ENCODE results near the gene DTNBP1.
"Not testable (repeated sequence)": the region's sequence is repeated elsewhere in the genome, so short reads cannot be mapped to it uniquely, and the experiment has no call there.

The DTNBP1 gene

GRCh38 chr6:15656145-15656544 lies 6.7 kb downstream of the DTNBP1 start:
- no peak overlapping the region for H3K27ac Mint-ChIP-seq
- no peak overlapping the region for H3K4me3 Mint-ChIP-seq
- no peaks in the 10 kb centered on the region for H3K27me3 Mint-ChIP-seq (ENCODE audit: low read depth)
- H3K9me3 Mint-ChIP-seq, result no peaks in the 10 kb centered on the region
- H3K4me1 Mint-ChIP-seq (ENCODE audit: low read depth), result peaks cover 19% of the 10 kb centered on the region
- peaks cover 21% of the 10 kb centered on the region for H3K36me3 Mint-ChIP-seq (ENCODE audit: low read depth)

GRCh38 chr6:15654250-15654649 lies 8.6 kb downstream of the DTNBP1 start:
- Mint-ChIP-seq H3K4me3 (no peak overlapping the region), H3K27ac (no peak overlapping the region), H3K4me1 (ENCODE audit: low read depth) (peaks cover 15% of the 10 kb centered on the region), H3K9me3 (no peaks in the 10 kb centered on the region), H3K36me3 (ENCODE audit: low read depth) (peaks cover 23% of the 10 kb centered on the region), H3K27me3 (ENCODE audit: low read depth) (no peaks in the 10 kb centered on the region)

- no peak overlapping the region for H3K27ac Mint-ChIP-seq
- H3K4me3 Mint-ChIP-seq, result no peak overlapping the region
These were observed 9.2 kb downstream of the DTNBP1 start for GRCh38 chr6:15653581-15653980.

GRCh38 chr6:15650004-15650559 lies 12.7 kb downstream of the DTNBP1 start:
- not testable (repeated sequence) for H3K4me3 Mint-ChIP-seq; H3K27me3 Mint-ChIP-seq (ENCODE audit: low read depth); H3K27ac Mint-ChIP-seq
- peaks cover 13% of the 10 kb centered on the region for H3K9me3 Mint-ChIP-seq
- H3K36me3 Mint-ChIP-seq (ENCODE audit: low read depth), result peaks cover 48% of the 10 kb centered on the region
- peaks cover 13% of the 10 kb centered on the region for H3K4me1 Mint-ChIP-seq (ENCODE audit: low read depth)

More at GRCh38 chr6:15653581-15653980, 9.2 kb downstream of the DTNBP1 start:
- Mint-ChIP-seq H3K9me3 (no peaks in the 10 kb centered on the region), H3K27me3 (ENCODE audit: low read depth) (no peaks in the 10 kb centered on the region), H3K36me3 (ENCODE audit: low read depth) (peaks cover 26% of the 10 kb centered on the region), H3K4me1 (ENCODE audit: low read depth) (peaks cover 13% of the 10 kb centered on the region)

GRCh38 chr6:15644904-15645303 lies 17.9 kb downstream of the DTNBP1 start:
- H3K4me1 Mint-ChIP-seq (ENCODE audit: low read depth), result peaks cover 2% of the 10 kb centered on the region
- H3K27me3 Mint-ChIP-seq (ENCODE audit: low read depth), result no peaks in the 10 kb centered on the region
- no peak overlapping the region for H3K4me3 Mint-ChIP-seq
- H3K9me3 Mint-ChIP-seq, result peaks cover 32% of the 10 kb centered on the region
- no peak overlapping the region for H3K27ac Mint-ChIP-seq
- H3K36me3 Mint-ChIP-seq (ENCODE audit: low read depth), result peaks cover 70% of the 10 kb centered on the region

- Mint-ChIP-seq H3K9me3 (peaks cover 32% of the 10 kb centered on the region), H3K4me1 (ENCODE audit: low read depth) (peaks cover 2% of the 10 kb centered on the region), H3K36me3 (ENCODE audit: low read depth) (peaks cover 64% of the 10 kb centered on the region), H3K4me3 (no peak overlapping the region), H3K27me3 (ENCODE audit: low read depth) (no peaks in the 10 kb centered on the region), H3K27ac (no peak overlapping the region)
These were observed 19.3 kb downstream of the DTNBP1 start for GRCh38 chr6:15643542-15643941.

- Mint-ChIP-seq H3K4me3 (no peak overlapping the region), H3K27me3 (ENCODE audit: low read depth) (no peaks in the 10 kb centered on the region), H3K27ac (no peak overlapping the region), H3K36me3 (ENCODE audit: low read depth) (peaks cover 56% of the 10 kb centered on the region), H3K9me3 (peaks cover 28% of the 10 kb centered on the region), H3K4me1 (ENCODE audit: low read depth) (peaks cover 2% of the 10 kb centered on the region)
These were observed 20.6 kb downstream of the DTNBP1 start for GRCh38 chr6:15642276-15642675.

GRCh38 chr6:15638373-15638772 lies 24.5 kb downstream of the DTNBP1 start:
- H3K36me3 Mint-ChIP-seq (ENCODE audit: low read depth), result peaks cover 40% of the 10 kb centered on the region
- peaks cover 2% of the 10 kb centered on the region for H3K9me3 Mint-ChIP-seq
- no peaks in the 10 kb centered on the region for H3K27me3 Mint-ChIP-seq (ENCODE audit: low read depth)
- no peak overlapping the region for H3K27ac Mint-ChIP-seq
- H3K4me1 Mint-ChIP-seq (ENCODE audit: low read depth), result peaks cover 2% of the 10 kb centered on the region
- H3K4me3 Mint-ChIP-seq, result no peak overlapping the region

- no peak overlapping the region for H3K4me3 Mint-ChIP-seq
- peaks cover 26% of the 10 kb centered on the region for H3K36me3 Mint-ChIP-seq (ENCODE audit: low read depth)
- H3K27me3 Mint-ChIP-seq (ENCODE audit: low read depth), result peaks cover 5% of the 10 kb centered on the region
- H3K4me1 Mint-ChIP-seq (ENCODE audit: low read depth), result peaks cover 20% of the 10 kb centered on the region
- no peak overlapping the region for H3K27ac Mint-ChIP-seq
- no peaks in the 10 kb centered on the region for H3K9me3 Mint-ChIP-seq
These were observed 31.4 kb downstream of the DTNBP1 start for GRCh38 chr6:15631432-15631831.

- H3K4me1 Mint-ChIP-seq (ENCODE audit: low read depth), result peaks cover 20% of the 10 kb centered on the region
- H3K36me3 Mint-ChIP-seq (ENCODE audit: low read depth), result peaks cover 22% of the 10 kb centered on the region
- no peak overlapping the region for H3K27ac Mint-ChIP-seq
- H3K9me3 Mint-ChIP-seq, result no peaks in the 10 kb centered on the region
- H3K27me3 Mint-ChIP-seq (ENCODE audit: low read depth), result peaks cover 5% of the 10 kb centered on the region
- no peak overlapping the region for H3K4me3 Mint-ChIP-seq
These were observed 32.6 kb downstream of the DTNBP1 start for GRCh38 chr6:15630202-15630601.

GRCh38 chr6:15629487-15629886 lies 33.3 kb downstream of the DTNBP1 start:
- Mint-ChIP-seq H3K4me3 (no peak overlapping the region), H3K27me3 (ENCODE audit: low read depth) (peaks cover 5% of the 10 kb centered on the region), H3K27ac (no peak overlapping the region), H3K9me3 (no peaks in the 10 kb centered on the region), H3K4me1 (ENCODE audit: low read depth) (peaks cover 20% of the 10 kb centered on the region), H3K36me3 (ENCODE audit: low read depth) (peaks cover 17% of the 10 kb centered on the region)

GRCh38 chr6:15628499-15629131 lies 34.2 kb downstream of the DTNBP1 start:
- H3K27ac Mint-ChIP-seq, result no peak overlapping the region
- H3K36me3 Mint-ChIP-seq (ENCODE audit: low read depth), result peaks cover 17% of the 10 kb centered on the region
- no peak overlapping the region for H3K4me3 Mint-ChIP-seq
- H3K4me1 Mint-ChIP-seq (ENCODE audit: low read depth), result peaks cover 23% of the 10 kb centered on the region
- peaks cover 5% of the 10 kb centered on the region for H3K27me3 Mint-ChIP-seq (ENCODE audit: low read depth)
- H3K9me3 Mint-ChIP-seq, result no peaks in the 10 kb centered on the region

- peaks cover 5% of the 10 kb centered on the region for H3K27me3 Mint-ChIP-seq (ENCODE audit: low read depth)
- H3K27ac Mint-ChIP-seq, result no peak overlapping the region
- no peak overlapping the region for H3K4me3 Mint-ChIP-seq
- no peaks in the 10 kb centered on the region for H3K9me3 Mint-ChIP-seq
- H3K36me3 Mint-ChIP-seq (ENCODE audit: low read depth), result peaks cover 10% of the 10 kb centered on the region
- H3K4me1 Mint-ChIP-seq (ENCODE audit: low read depth), result peaks cover 21% of the 10 kb centered on the region
These were observed 35.0 kb downstream of the DTNBP1 start for GRCh38 chr6:15627821-15628220.

GRCh38 chr6:15626878-15627674 lies 35.8 kb downstream of the DTNBP1 start:
- no peak overlapping the region for H3K27ac Mint-ChIP-seq

GRCh38 chr6:15626160-15626559 lies 36.7 kb downstream of the DTNBP1 start:
- Mint-ChIP-seq H3K27ac (no peak overlapping the region), H3K4me1 (ENCODE audit: low read depth) (peaks cover 29% of the 10 kb centered on the region), H3K36me3 (ENCODE audit: low read depth) (peaks cover 10% of the 10 kb centered on the region), H3K4me3 (no peak overlapping the region), H3K27me3 (ENCODE audit: low read depth) (peaks cover 5% of the 10 kb centered on the region), H3K9me3 (no peaks in the 10 kb centered on the region)

More at GRCh38 chr6:15626878-15627674, 35.8 kb downstream of the DTNBP1 start:
- Mint-ChIP-seq H3K9me3 (no peaks in the 10 kb centered on the region), H3K36me3 (ENCODE audit: low read depth) (peaks cover 10% of the 10 kb centered on the region), H3K4me1 (ENCODE audit: low read depth) (peaks cover 24% of the 10 kb centered on the region), H3K27me3 (ENCODE audit: low read depth) (peaks cover 5% of the 10 kb centered on the region), H3K4me3 (no peak overlapping the region)

Data from T-helper 1 cell treated with Interleukin-12 subunit alpha and Interleukin-12 subunit beta and Interleukin-4 antibody, amounts not matched to agents 30 μg/mL and 1 μg/mL, for 36 hours (primary cell).